ENCODE measurements around the gene BTG1. TPM values are rescaled to one million over a fixed set of nuclear protein-coding genes. Genes with fewer than 3 reads are reported as not detected.
A peak's percentile ranks its signal among the peaks of the same experiment; 100 is the strongest.
"Not testable (repeated sequence)": the region's sequence is repeated elsewhere in the genome, so short reads cannot be mapped to it uniquely, and the experiment has no call there.

BTG1 gene
- total RNA-seq, 1 donor from 2014 or later, result 66.9 TPM

GRCh38 chr12:92111256-92111655 lies 34.4 kb downstream of the BTG1 start:
- intact Hi-C loops (cut with DNase I), result no loop called here
- ATAC-seq (no peak), DNase-seq (ENCODE audit: missing footprints) (no peak)

DNA sequence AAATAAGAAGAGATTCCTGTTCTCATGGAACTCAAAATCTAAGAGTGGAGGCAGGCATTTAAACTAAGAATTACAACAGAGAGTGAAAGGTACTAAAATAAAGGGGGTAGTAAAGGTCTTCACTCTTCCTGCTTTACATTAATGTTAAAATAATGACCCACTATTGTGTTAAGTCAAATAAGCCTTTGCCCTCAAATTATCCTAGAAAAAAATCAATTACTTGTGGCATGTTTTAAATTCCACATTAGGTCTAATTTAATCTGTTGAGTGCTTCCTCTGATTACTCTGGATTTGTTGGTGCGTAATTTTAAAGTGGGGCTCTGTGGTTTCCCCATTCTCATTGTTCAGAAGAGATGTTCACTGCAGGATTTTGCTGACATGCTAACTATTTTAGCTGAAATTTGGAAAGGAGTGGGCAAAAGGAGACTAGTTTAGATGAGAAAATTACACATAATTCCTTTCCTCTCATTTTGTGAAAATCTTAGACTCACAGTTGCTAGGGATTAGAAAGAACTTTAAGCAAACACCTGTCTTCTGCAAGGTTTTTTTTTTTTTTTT lies 35.5 kb downstream of the BTG1 start:
- intact Hi-C loops (cut with DNase I), result no loop called here
- DNase-seq (ENCODE audit: missing footprints), result no peak
- ATAC-seq, result no peak

- ATAC-seq (no peak), DNase-seq (ENCODE audit: missing footprints) (no peak)
- intact Hi-C loops (cut with DNase I), result no loop called here
Measured at GRCh38 chr12:92109613-92110012, 36.0 kb downstream of the BTG1 start.

GRCh38 chr12:92108651-92109050 lies 37.0 kb downstream of the BTG1 start:
- intact Hi-C loops (cut with DNase I), result no loop called here
- no peak for DNase-seq (ENCODE audit: missing footprints)
- peak; percentile 78 for ATAC-seq

DNA sequence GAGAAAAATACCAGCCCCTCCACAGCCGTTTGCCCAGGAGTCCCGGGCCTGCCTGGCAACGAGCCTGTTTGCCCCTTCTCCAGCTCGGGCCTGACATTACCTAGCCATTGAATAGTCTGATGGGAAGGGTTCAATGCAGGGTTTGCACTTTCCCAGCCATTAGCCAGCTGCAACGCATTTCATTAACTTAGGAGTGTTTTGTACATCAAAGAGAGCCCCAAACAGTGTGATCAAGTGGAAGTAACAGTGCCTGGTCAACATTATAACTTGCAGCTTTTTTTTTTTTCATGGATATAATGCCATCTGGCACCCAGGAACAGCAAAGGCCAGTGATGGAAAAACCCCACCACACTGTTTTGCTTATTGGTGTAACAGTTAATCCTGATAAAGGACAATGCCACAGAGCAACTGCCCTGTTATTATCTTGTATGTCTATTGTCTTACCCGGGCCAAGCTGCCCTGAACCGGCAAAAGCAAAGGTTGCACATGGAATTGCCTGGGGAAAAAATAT lies 38.0 kb downstream of the BTG1 start:
- intact Hi-C loops (cut with DNase I), result no loop called here
- no peak for ATAC-seq
- DNase-seq (ENCODE audit: missing footprints), result no peak

- intact Hi-C loops (cut with DNase I), result no loop called here
- no peak for DNase-seq (ENCODE audit: missing footprints)
- no peak for ATAC-seq
Measured at GRCh38 chr12:92107094-92107493, 38.6 kb downstream of the BTG1 start.

DNA sequence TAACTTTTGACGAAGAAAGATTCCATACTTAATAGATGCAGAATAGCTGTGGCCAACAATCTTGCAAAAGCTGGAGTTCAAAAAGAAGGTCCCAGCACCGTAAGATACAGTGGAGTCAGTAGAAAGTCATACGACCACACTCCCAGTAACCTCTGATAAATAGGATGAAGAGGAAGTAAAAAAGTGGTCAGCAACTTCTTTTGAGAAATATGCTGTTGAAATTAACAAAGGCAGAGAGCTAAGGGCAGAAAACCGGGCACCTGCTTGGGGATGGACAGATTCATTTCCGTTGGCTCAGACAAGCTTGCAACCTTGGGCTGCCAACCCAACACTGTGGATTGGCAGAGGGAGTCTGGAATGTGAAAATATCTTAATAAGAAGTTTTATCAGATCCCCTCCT lies 40.0 kb downstream of the BTG1 start:
- ATAC-seq (no peak), DNase-seq (ENCODE audit: missing footprints) (no peak)
- intact Hi-C loops (cut with DNase I), result no loop called here

DNA sequence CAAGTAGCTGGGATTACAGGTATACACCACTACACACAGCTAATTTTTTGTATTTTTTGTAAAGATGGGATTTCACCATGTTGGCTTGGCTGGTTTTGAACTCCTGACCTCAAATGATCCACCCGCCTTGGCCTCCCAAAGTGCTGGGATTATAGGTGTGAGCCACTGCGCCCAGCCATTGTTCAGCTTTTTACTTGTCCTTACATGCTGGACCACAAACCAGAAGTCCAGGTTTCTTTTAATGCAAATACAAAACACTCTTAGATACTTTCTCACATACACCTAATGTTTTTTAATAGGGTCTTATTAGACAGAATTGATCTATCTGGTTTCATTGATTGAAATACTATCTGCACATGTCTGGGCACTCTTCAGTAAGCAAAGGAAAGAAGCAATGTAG lies 40.5 kb downstream of the BTG1 start:
- DNase-seq (ENCODE audit: missing footprints) (no peak), ATAC-seq (no peak)
- intact Hi-C loops (cut with DNase I), result no loop called here

GRCh38 chr12:92102606-92103005 lies 43.0 kb downstream of the BTG1 start:
- intact Hi-C loops (cut with DNase I), result no loop called here
- ATAC-seq, result no peak
- no peak for DNase-seq (ENCODE audit: missing footprints)

GRCh38 chr12:92098594-92099380 lies 46.9 kb downstream of the BTG1 start:
- ATAC-seq, result no peak

DNA sequence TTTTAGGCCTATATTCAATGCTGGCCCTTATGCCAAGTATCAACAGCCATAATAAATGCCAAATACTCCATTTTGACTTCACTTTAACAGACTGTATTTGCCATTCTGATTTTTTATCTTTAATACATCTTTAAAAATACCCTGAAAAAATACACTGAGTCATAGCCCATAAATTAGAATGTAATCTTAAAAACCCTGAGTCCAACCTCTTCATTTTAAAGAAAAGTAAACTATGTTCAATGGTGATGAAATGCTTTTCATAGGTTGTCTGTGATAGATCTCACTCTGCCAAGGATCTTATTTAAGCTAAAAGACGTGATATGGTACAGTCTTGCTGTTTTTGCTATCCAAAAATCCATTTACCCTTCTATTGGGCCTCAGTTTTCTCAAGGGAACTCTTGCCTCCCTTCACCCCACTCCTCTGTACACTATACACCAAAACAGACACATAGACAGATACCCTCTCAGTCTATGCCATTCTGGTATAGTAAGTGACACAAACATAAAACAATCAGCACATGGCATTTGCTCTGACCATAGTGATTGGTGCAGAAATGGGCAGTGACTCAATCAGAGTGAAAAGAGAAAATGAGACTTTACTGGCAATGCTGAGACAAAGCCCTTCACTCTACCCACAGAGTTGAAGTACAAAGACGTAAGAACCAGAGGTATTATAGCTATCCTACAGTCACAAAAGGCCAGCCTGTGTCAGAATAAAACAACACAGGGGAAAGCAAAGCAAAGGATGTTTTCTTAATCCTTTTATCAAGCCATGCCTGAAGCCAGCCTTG lies 49.1 kb downstream of the BTG1 start:
- ATAC-seq, result no peak
- intact Hi-C loops (cut with DNase I), result no loop called here
- DNase-seq (ENCODE audit: missing footprints), result no peak

More at GRCh38 chr12:92098594-92099380, 46.9 kb downstream of the BTG1 start:
- DNase-seq (ENCODE audit: missing footprints), result no peak
- intact Hi-C loops (cut with DNase I), result no loop called here

DNA sequence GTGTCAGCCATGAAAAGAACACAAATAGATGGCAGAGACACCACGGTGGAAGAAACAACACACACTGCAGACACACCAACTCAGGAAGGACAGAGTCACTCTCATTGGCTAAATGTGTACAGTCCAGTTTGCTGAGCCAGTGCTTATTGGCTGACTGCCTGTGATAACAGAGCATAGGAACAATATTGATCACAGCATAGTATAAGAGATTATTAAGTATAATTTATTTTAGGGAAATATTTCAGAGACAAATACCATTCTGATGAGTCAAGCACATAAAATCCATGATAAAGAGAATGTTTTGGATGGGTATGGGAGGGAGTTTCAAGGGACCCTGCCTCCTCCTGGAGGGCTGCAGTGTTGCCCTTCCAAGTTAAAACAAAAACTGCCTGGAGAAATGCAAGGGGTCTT lies 50.9 kb downstream of the BTG1 start:
- intact Hi-C loops (cut with DNase I), result no loop called here
- DNase-seq (ENCODE audit: missing footprints) (no peak), ATAC-seq (no peak)

GRCh38 chr12:92094301-92094700 lies 51.3 kb downstream of the BTG1 start:
- intact Hi-C loops (cut with DNase I); DNase-seq (ENCODE audit: missing footprints); ATAC-seq: not testable (repeated sequence)

Data from Right ventricle myocardium inferior (tissue), 1 donor.